ENCODE measurements around the gene CNGA1. TPM values are rescaled to one million over a fixed set of nuclear protein-coding genes. Genes with fewer than 3 reads are reported as not detected.

Gene CNGA1
- total RNA-seq, 1 experiment from 2014 or later, result 1.0 TPM

DNA sequence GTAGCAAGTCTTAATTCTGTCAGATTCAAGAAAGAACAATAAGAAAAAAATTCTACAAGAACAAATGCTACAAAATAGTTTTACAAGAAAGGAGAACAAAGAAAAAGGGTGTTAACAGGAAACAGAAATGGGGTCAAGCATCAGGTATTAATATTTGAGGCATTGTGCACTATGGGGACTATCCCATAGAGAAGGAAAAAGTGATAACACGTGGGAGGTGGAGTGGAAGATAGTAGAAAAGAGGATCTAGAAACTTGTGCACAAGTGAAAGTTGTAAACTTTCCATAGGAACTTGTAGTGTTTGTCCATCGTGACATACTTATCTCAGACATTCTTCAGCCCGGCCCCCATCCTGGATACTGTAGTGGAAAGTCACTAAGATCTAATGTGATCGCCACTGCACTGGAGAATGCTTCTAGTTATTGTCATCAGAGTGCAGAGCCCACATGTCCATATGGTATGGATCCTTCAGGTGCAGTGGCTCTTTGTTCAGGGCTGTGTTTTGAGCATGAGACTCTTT is 86.7 kb downstream of the CNGA1 start:
- Histone ChIP-seq H3K79me2 (ENCODE audit: insufficient read depth, low read length) (no peaks in the 10 kb centered on the region), H3T11ph (ENCODE audit: low read length) (no peak overlapping the region), H4K5ac (ENCODE audit: insufficient read length, low read depth, low read length) (no peak overlapping the region), H3K4ac (ENCODE audit: low read depth, low read length) (no peak overlapping the region), H2AK5ac (ENCODE audit: insufficient read length, low read length) (no peak overlapping the region), H3K23me2 (ENCODE audit: insufficient read length, low read depth, low read length, poor library complexity, severe bottlenecking) (no peaks in the 10 kb centered on the region), H2BK20ac (ENCODE audit: low read depth, low read length, poor library complexity, severe bottlenecking) (no peak overlapping the region), H2AFZ (ENCODE audit: low read length) (no peak overlapping the region), H3K4me2 (ENCODE audit: insufficient read depth, insufficient read length, low read length) (no peak overlapping the region), H4K8ac (replicated peaks; ENCODE audit: insufficient read length, low read depth, low read length) (no peak overlapping the region), H2BK5ac (ENCODE audit: insufficient read length, low read length) (no peak overlapping the region), H3K27ac (ENCODE audit: insufficient read length, low read depth, low read length) (no peak overlapping the region), H2BK12ac (ENCODE audit: insufficient read length, low read depth, low read length) (no peak overlapping the region), H3K14ac (ENCODE audit: insufficient read depth, low read length) (no peak overlapping the region), H4K91ac (ENCODE audit: insufficient read length, low read depth, low read length) (no peak overlapping the region), H2BK15ac (ENCODE audit: low read depth, low read length) (no peak overlapping the region), H3K27me3 (ENCODE audit: insufficient read depth, low read length) (no peaks in the 10 kb centered on the region), H3K18ac (ENCODE audit: insufficient read length, low read depth, low read length) (no peak overlapping the region), H2BK120ac (ENCODE audit: low read depth, low read length, poor library complexity, severe bottlenecking) (no peak overlapping the region), H3K4me1 (ENCODE audit: insufficient read depth, low read length) (no peaks in the 10 kb centered on the region), H3K9ac (ENCODE audit: extremely low read depth, insufficient read length, low read length) (no peak overlapping the region), H4K20me1 (ENCODE audit: control insufficient read depth, insufficient read depth, insufficient read length) (no peaks in the 10 kb centered on the region), H3K79me1 (ENCODE audit: insufficient read depth, low read depth, low read length, poor library complexity, severe bottlenecking) (no peaks in the 10 kb centered on the region), H3K23ac (ENCODE audit: insufficient read length, low read depth, low read length) (no peak overlapping the region), H3K9me3 (ENCODE audit: control insufficient read depth, low read depth, low read length) (no peaks in the 10 kb centered on the region), H3K56ac (ENCODE audit: insufficient read length, low read depth, low read length) (no peak overlapping the region)
- peaks cover 5 to 7% of the 10 kb centered on the region in 2 experiments for H3K4me1 Mint-ChIP-seq
- peaks cover 0 to 3% of the 10 kb centered on the region in 2 experiments; a peak in 2 of 5 replicates for H3K9me3 Mint-ChIP-seq
- DNase-seq, result no peak
- no peak overlapping the region for H3K4me3 Mint-ChIP-seq
- TF ChIP-seq, protein P1, sequence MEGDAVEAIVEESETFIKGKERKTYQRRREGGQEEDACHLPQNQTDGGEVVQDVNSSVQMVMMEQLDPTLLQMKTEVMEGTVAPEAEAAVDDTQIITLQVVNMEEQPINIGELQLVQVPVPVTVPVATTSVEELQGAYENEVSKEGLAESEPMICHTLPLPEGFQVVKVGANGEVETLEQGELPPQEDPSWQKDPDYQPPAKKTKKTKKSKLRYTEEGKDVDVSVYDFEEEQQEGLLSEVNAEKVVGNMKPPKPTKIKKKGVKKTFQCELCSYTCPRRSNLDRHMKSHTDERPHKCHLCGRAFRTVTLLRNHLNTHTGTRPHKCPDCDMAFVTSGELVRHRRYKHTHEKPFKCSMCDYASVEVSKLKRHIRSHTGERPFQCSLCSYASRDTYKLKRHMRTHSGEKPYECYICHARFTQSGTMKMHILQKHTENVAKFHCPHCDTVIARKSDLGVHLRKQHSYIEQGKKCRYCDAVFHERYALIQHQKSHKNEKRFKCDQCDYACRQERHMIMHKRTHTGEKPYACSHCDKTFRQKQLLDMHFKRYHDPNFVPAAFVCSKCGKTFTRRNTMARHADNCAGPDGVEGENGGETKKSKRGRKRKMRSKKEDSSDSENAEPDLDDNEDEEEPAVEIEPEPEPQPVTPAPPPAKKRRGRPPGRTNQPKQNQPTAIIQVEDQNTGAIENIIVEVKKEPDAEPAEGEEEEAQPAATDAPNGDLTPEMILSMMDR (conservative IDR thresholded peaks at IDR 0.05), result no peak
- no CpG with 5 or more reads among the region's 4 CpGs for WGBS (ENCODE audit: extremely low coverage, insufficient read length, low lambda C conversion rate)
- H3K36me3 Mint-ChIP-seq (ENCODE audit: insufficient read depth in 1 of 3, low read depth in 3 of 3), result peaks cover 0 to 5% (median 0%) of the 10 kb centered on the region in 3 experiments; a peak in 2 of 7 replicates
- no peak overlapping the region for H3K27ac Mint-ChIP-seq
- H3K27me3 Mint-ChIP-seq (ENCODE audit: low read depth), result no peaks in the 10 kb centered on the region
